Uterus (tissue), 4 donors: ENCODE results near the gene RPLP1. TPM values are rescaled to one million over a fixed set of nuclear protein-coding genes. Genes with fewer than 3 reads are reported as not detected.
A peak's percentile ranks its signal among the peaks of the same experiment; 100 is the strongest.

Experiments used
- DNase-seq, 2 donors: peaks; one replicate each; pipeline ENCODE4 v3.0.0-alpha.2; 2019 to 2020
- H3K27ac ChIP-seq, 2 donors: fragments of 200-600 bp; sonication (generic); 1 replicate in 1 of 2; 2 replicates in 1 of 2; pipeline ENCODE4 v1.5.1; 2016 to 2018
- H3K27me3 ChIP-seq, 2 donors: fragments of 200-600 bp; sonication (generic); one replicate each; pipeline ENCODE4 v1.5.1; 2018 to 2019; ENCODE audit warnings: control low read depth in 1 of 2
- H3K36me3 ChIP-seq, 2 donors: fragments of 200-600 bp; sonication (generic); one replicate each; pipeline ENCODE4 v1.5.1; 2019; ENCODE audit warnings: control low read depth in 1 of 2
- H3K4me1 ChIP-seq, 2 donors: fragments of 200-600 bp; sonication (generic); one replicate each; pipeline ENCODE4 v1.5.1; 2018 to 2019; ENCODE audit warnings: control low read depth in 1 of 2
- H3K4me3 ChIP-seq, 2 donors: fragments of 200-600 bp; sonication (generic); 1 replicate in 1 of 2; 2 replicates in 1 of 2; pipeline ENCODE4 v1.5.1; 2018 to 2019; ENCODE audit warnings: mild to moderate bottlenecking in 1 of 2
- H3K9me3 ChIP-seq, 2 donors: fragments of 200-600 bp; sonication (generic); one replicate each; pipeline ENCODE4 v1.5.1; 2019; ENCODE audit warnings: control low read depth in 1 of 2
- POLR2A ChIP-seq, 2 donors: fragments of 450-650 bp; IDR thresholded peaks; one replicate each; pipeline ENCODE4 v1.6.1; 2016; ENCODE audit warnings: antibody characterized with exemption in 2 of 2, mild to moderate bottlenecking in 1 of 2, moderate library complexity in 1 of 2
- intact Hi-C: fragments of 100-400 bp; cut with DNase I; formaldehyde crosslinking; loops from one replicate; pipeline ENCODE4 v1.15.1; 2023; ENCODE audit warnings: low total_unique reads
- total RNA-seq, 4 donors: library from RNA; depleted of rRNA in 3 of 4; stranded (reverse); fragments of >200 nt in 3 of 4; gene quantifications; one replicate each; pipeline versions ENCODE4 v1.1.0 to v1.2.4, GENCODE V29; 2014 to 2023
- TF ChIP-seq, protein P1 (sequence below), 4 experiments: fragments of 200-600 bp in 2 of 4; fragments of 450-650 bp in 2 of 4; sonication (generic) in 2 of 4; IDR thresholded peaks; one replicate each; pipeline ENCODE4 v1.5.1; 2016 to 2019; ENCODE audit warnings: antibody characterized with exemption in 4 of 4, mild to moderate bottlenecking in 2 of 4, moderate library complexity in 1 of 4
- donor health status: DM: yes; HTN: yes; CAD: no.

RPLP1 gene
- total RNA-seq, 4 donors from 2014 or later: 61.5 to 2,786 (median 1,440) TPM

DNA sequence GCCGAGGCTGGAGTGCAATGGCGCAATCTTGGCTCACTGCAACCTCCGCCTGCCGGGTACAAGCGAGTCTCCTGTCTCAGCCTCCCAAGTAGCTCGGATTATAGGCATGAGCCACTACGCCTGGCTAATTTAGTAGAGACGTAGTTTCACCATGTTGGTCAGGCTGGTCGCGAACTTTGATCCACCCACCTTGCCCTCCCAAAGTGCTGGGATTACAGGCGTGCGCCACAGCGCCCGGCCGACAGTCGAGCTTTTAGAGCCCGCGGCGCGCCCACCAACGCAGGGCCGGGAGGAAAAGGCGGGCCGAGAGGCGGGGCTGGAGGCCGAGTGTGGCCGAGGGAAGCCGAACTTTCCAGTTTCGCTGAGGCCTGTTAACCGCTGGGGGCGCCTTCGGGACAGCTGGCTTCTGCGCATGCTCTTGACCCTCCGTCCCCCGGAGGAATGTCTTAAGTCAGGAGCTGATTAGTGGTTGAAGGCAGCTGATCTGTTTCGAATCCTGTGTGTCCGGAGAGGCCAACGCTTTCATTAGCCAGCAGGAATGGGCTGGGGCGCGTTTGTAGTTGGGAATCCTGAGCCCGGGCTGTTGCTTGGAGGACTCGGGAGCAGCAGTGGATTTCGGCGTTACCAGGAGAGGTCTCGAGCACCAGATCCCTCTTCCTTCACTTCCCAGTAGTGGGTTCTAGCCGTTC lies 10.0 kb downstream of the RPLP1 start:
- Histone ChIP-seq H3K27ac (peak overlapping the region; percentile 91 to 95), H3K9me3 (no peaks in the 10 kb centered on the region), H3K27me3 (no peaks in the 10 kb centered on the region), H3K4me3 (peak overlapping the region; percentile 44 to 48), H3K4me1 (no peaks in the 10 kb centered on the region), H3K36me3 (no peaks in the 10 kb centered on the region)
- peak; percentile 97 to 98 for DNase-seq
- peak; percentile 79 to 91 for TF ChIP-seq POLR2A (IDR thresholded peaks at IDR 0.05)
- TF ChIP-seq, protein P1, sequence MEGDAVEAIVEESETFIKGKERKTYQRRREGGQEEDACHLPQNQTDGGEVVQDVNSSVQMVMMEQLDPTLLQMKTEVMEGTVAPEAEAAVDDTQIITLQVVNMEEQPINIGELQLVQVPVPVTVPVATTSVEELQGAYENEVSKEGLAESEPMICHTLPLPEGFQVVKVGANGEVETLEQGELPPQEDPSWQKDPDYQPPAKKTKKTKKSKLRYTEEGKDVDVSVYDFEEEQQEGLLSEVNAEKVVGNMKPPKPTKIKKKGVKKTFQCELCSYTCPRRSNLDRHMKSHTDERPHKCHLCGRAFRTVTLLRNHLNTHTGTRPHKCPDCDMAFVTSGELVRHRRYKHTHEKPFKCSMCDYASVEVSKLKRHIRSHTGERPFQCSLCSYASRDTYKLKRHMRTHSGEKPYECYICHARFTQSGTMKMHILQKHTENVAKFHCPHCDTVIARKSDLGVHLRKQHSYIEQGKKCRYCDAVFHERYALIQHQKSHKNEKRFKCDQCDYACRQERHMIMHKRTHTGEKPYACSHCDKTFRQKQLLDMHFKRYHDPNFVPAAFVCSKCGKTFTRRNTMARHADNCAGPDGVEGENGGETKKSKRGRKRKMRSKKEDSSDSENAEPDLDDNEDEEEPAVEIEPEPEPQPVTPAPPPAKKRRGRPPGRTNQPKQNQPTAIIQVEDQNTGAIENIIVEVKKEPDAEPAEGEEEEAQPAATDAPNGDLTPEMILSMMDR (IDR thresholded peaks at IDR 0.05): peak; percentile 86 to 96 (median 91)
- intact Hi-C loops: no loop called here

DNA sequence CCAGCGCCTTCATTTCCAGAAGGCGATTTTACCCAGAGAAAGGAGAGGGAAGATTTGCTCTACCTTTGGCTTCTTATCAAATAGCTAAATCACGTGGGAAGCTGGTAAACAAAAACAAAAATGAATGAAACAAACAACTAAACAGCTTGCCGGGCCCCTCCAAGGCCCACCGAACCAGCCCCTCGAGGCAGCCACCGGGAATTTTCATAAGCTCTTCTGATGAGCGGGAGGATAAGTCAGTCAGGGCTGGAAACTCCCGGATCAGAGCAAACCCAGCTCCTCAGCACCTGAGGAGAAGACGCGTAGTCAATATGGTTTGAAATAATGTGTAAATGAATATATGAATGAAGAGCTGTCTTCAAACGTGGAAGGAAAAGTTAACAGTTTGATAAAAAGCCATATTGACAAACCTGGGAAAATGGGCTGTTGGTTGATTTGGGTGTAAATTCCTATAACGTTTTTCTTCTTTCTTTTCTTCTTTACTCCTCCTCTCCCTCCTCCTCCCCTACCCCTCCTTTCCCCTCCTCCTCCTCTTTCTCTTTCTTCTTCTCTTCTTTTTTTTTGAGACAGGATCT lies 10.7 kb downstream of the RPLP1 start:
- peak overlapping the region; percentile 44 to 48 for H3K4me3 ChIP-seq
- intact Hi-C loops: no loop called here
- peak in 1 of 2 donors; percentile 32 for DNase-seq
- H3K27ac ChIP-seq: peak overlapping the region; percentile 91 to 95
- H3K9me3 ChIP-seq: no peaks in the 10 kb centered on the region
- TF ChIP-seq POLR2A (IDR thresholded peaks at IDR 0.05): no peak
- TF ChIP-seq, protein P1 (IDR thresholded peaks at IDR 0.05): no peak
- H3K4me1 ChIP-seq: no peaks in the 10 kb centered on the region
- H3K36me3 ChIP-seq: no peaks in the 10 kb centered on the region
- no peaks in the 10 kb centered on the region for H3K27me3 ChIP-seq

DNA sequence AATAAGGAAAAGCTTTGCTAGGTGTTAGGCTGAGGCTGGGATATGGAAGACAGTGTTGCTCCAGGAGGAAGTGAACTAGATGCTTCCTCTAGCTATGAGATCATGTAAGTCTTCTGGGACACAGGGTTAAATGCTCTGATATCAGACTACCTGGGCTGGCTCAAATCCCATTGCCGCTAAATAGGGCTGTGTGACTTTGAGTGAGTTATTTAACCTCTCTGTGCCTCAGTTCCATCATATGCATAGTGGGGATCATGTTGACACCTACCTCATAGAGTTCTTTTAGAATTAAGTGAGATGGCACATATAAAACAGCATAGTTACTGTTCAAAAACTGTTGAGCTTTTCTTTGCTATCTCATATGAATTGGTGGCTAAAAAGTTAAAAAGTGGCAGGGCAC lies 12.6 kb downstream of the RPLP1 start:
- Histone ChIP-seq H3K27ac (no peak overlapping the region), H3K4me3 (no peak overlapping the region), H3K9me3 (no peaks in the 10 kb centered on the region), H3K4me1 (no peaks in the 10 kb centered on the region), H3K36me3 (no peaks in the 10 kb centered on the region), H3K27me3 (no peaks in the 10 kb centered on the region)
- TF ChIP-seq POLR2A (IDR thresholded peaks at IDR 0.05): no peak
- TF ChIP-seq, protein P1 (IDR thresholded peaks at IDR 0.05): no peak
- no peak for DNase-seq
- intact Hi-C loops: no loop called here

DNA sequence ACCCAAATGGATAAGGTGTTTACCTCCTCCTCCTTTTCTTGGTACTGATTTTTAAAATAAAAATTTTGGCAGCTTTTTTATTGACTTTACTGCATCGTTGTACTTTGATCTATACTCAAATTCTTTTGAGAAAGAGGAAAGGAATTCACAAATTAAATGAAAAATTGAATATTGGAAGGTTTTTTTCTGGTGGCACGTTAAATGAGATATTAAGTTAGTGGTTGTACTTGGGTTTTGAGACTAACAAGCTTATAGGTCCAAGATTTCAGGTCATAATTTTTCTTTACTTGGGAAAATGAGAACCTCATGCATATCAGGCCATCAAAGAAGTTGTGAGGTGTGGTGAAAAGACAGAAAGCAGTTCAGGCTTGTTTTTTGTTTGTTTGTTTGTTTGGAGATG lies 14.1 kb downstream of the RPLP1 start:
- TF ChIP-seq POLR2A (IDR thresholded peaks at IDR 0.05): no peak
- TF ChIP-seq, protein P1 (IDR thresholded peaks at IDR 0.05): no peak
- Histone ChIP-seq H3K9me3 (no peaks in the 10 kb centered on the region), H3K27ac (no peak overlapping the region), H3K36me3 (no peaks in the 10 kb centered on the region), H3K4me1 (no peaks in the 10 kb centered on the region), H3K4me3 (no peak overlapping the region), H3K27me3 (no peaks in the 10 kb centered on the region)
- no peak for DNase-seq
- intact Hi-C loops: no loop called here

DNA sequence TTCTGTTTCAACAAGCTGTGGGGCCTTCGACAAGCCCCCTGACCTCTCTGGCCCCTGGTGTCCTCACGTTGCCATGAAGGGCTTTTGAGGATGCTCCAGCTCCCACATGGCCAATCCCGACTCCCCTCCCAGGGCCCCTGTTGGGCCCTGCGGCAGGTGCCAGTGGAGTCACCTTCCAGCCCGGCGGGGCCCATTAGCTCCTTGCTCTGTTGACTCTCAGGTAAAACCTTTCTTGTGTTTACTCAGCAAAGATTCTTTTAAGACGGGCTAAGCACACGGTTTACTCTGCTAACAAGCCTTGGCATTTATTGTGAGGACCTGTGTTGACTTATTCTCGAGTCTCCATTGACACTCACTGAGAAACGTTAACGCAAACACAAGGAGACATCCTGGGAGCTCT lies 15.0 kb downstream of the RPLP1 start:
- no peak for DNase-seq
- H3K4me3 ChIP-seq: no peak overlapping the region
- no peaks in the 10 kb centered on the region for H3K4me1 ChIP-seq
- H3K9me3 ChIP-seq: no peaks in the 10 kb centered on the region
- H3K27ac ChIP-seq: no peak overlapping the region
- intact Hi-C loops: no loop called here
- H3K36me3 ChIP-seq: no peaks in the 10 kb centered on the region
- no peak for TF ChIP-seq POLR2A (IDR thresholded peaks at IDR 0.05)
- TF ChIP-seq, protein P1 (IDR thresholded peaks at IDR 0.05): no peak
- no peaks in the 10 kb centered on the region for H3K27me3 ChIP-seq
